PC-3 (cell line): ENCODE data around the gene MSMB. TPM values are rescaled to one million over a fixed set of nuclear protein-coding genes. Genes with fewer than 3 reads are reported as not detected.

Source experiments
- ATAC-seq: fragments of 200-7000 bp; cut with Tn5 transposase; 2 replicates; pipeline ENCODE4 v1.9.1; 2020; ENCODE audit warnings: mild to moderate bottlenecking, moderate library complexity
- BruUV-seq: library from RNA; stranded (reverse); fragments of 400-500 nt; replicated peaks from 2 replicates; lab custom pipeline; 2021; lab: Mats Ljungman, UMichigan
- CTCF ChIA-PET: fragments of 300-600 bp; sonication (Branson Sonifier 250); formaldehyde crosslinking; loops from one replicate; lab custom pipeline; 2022; ENCODE audit warnings: antibody characterized with exemption; lab: Charles Lee
- POLR2A ChIA-PET: fragments of 300-600 bp; sonication (Branson Sonifier 250); formaldehyde crosslinking; loops from one replicate; lab custom pipeline; 2022; ENCODE audit warnings: antibody characterized with exemption; ENCODE audit not compliant: unreplicated experiment; lab: Charles Lee
- DNase-seq: peaks from one replicate; pipeline ENCODE4 v3.0.0-alpha.2; 2015
- H2AFZ ChIP-seq: fragments of 300-600 bp; sonication (generic); 2 replicates; pipeline ENCODE4 v1.6.0; 2016; ENCODE audit warnings: antibody characterized with exemption, low read length
- H3F3A ChIP-seq: fragments of 300-600 bp; sonication (generic); one replicate; pipeline ENCODE4 v1.6.0; 2017; ENCODE audit warnings: antibody characterized with exemption, low read length, control low read depth, mild to moderate bottlenecking; ENCODE audit not compliant: unreplicated experiment
- H3K27ac ChIP-seq: fragments of 300-600 bp; sonication (generic); 2 replicates; pipeline ENCODE4 v1.5.1; 2016; ENCODE audit warnings: mild to moderate bottlenecking, low read length
- H3K27me3 ChIP-seq: fragments of 300-600 bp; sonication (generic); 2 replicates; pipeline ENCODE4 v1.6.1; 2016; ENCODE audit warnings: low read length, mixed read lengths
- H3K36me3 ChIP-seq: fragments of 300-600 bp; sonication (generic); 2 replicates; pipeline ENCODE4 v1.6.1; 2016; ENCODE audit warnings: low read depth, mixed run types, low read length, mixed read lengths
- H3K4me1 ChIP-seq: fragments of 300-600 bp; sonication (generic); 2 replicates; pipeline ENCODE4 v1.5.1; 2016; ENCODE audit warnings: low read length; ENCODE audit not compliant: insufficient read depth
- H3K4me2 ChIP-seq: fragments of 300-600 bp; sonication (generic); 2 replicates; pipeline ENCODE4 v1.6.0; 2016; ENCODE audit warnings: low read length
- H3K4me3 ChIP-seq: fragments of 300-600 bp; sonication (generic); 2 replicates; pipeline ENCODE4 v1.5.1; 2016; ENCODE audit warnings: mild to moderate bottlenecking, low read length, mixed read lengths
- H3K79me2 ChIP-seq: fragments of 300-600 bp; sonication (generic); 2 replicates; pipeline ENCODE4 v1.6.1; 2017; ENCODE audit warnings: low read length, mixed read lengths
- H3K9ac ChIP-seq: fragments of 300-600 bp; sonication (generic); 2 replicates; pipeline ENCODE4 v1.6.0; 2016; ENCODE audit warnings: mild to moderate bottlenecking, low read length
- H3K9me2 ChIP-seq: fragments of 300-600 bp; sonication (generic); replicated peaks from 2 replicates; pipeline ENCODE4 v1.6.1; 2016; ENCODE audit warnings: mixed run types, low read length, mixed read lengths
- H3K9me3 ChIP-seq: fragments of 300-600 bp; sonication (generic); 2 replicates; pipeline ENCODE4 v1.6.1; 2016; ENCODE audit warnings: low read length, mixed read lengths
- H4K20me1 ChIP-seq: fragments of 300-600 bp; sonication (generic); 2 replicates; pipeline ENCODE4 v1.6.1; 2016; ENCODE audit warnings: low read length, mixed read lengths
- EZH2 ChIP-seq: fragments of 300-600 bp; sonication (generic); IDR thresholded peaks from one replicate; pipeline ENCODE4 v1.6.1; 2017; ENCODE audit warnings: antibody characterized with exemption, mild to moderate bottlenecking, low read length; ENCODE audit not compliant: unreplicated experiment
- EZH2phosphoT487 ChIP-seq: fragments of 300-600 bp; sonication (generic); IDR thresholded peaks from 2 replicates; pipeline ENCODE4 v1.6.1; 2018; ENCODE audit warnings: mild to moderate bottlenecking, antibody characterized with exemption, low read length, borderline replicate concordance
- intact Hi-C: fragments of 100-400 bp; cut with micrococcal nuclease; formaldehyde crosslinking; loops from 2 replicates; pipeline ENCODE4 v1.9.0; 2023
- total RNA-seq: library from RNA; depleted of rRNA; stranded (reverse); fragments of >200 nt; gene quantifications from 2 replicates; pipeline ENCODE4 v1.2.3, GENCODE V29; 2014
- TF ChIP-seq, protein P1 (sequence below): fragments of 300-600 bp; sonication (generic); conservative IDR thresholded peaks from 2 replicates; pipeline ENCODE4 v1.5.1; 2017; ENCODE audit warnings: antibody characterized with exemption, low read depth, mild to moderate bottlenecking, low read length

The MSMB gene
- total RNA-seq, 1 experiment from 2014 or later: not detected

DNA sequence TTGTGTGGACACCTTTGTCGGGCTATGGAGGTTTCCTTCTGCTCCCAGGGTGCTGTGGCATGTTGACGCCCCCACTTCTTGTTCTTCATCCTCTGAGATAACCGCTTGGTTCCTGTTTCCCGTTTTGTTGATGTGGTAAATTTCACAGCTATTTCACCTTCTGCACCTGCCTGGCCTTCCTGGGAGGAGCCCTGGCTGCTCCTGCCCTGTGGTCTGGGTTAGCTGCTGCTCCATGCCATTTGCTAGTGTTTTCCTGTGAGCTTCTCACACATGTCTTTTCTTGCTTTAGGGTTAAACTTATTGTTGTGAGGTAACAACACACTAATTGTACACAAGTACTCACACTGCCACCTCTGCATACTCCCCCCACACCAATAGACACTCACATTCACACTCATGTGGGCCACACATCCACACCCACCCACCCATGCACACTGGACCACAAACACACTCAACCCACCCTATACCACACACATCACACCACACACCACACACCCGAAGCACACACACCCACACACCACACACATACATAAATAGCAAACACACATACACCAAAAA, 46.5 kb upstream of the MSMB start:
- intact Hi-C loops: no loop called here
- H3K36me3 ChIP-seq: no peaks in the 10 kb centered on the region
- H3K9ac ChIP-seq: no peak overlapping the region
- ChIA-PET CTCF (no interaction called here), POLR2A (no interaction called here)
- H3K27ac ChIP-seq: no peak overlapping the region
- no peak overlapping the region for H2AFZ ChIP-seq
- no peaks in the 10 kb centered on the region for H3K4me1 ChIP-seq
- H3K9me2 ChIP-seq: no peaks in the 10 kb centered on the region
- no peak overlapping the region for H3K4me2 ChIP-seq
- H3K27me3 ChIP-seq: no peaks in the 10 kb centered on the region
- DNase-seq (no peak), ATAC-seq (no peak)
- no peaks in the 10 kb centered on the region for H3F3A ChIP-seq
- no TSS peak for BruUV-seq
- no peaks in the 10 kb centered on the region for H3K9me3 ChIP-seq
- no peaks in the 10 kb centered on the region for H4K20me1 ChIP-seq
- no peak overlapping the region for H3K4me3 ChIP-seq
- no peak for TF ChIP-seq EZH2
- TF ChIP-seq, protein P1, sequence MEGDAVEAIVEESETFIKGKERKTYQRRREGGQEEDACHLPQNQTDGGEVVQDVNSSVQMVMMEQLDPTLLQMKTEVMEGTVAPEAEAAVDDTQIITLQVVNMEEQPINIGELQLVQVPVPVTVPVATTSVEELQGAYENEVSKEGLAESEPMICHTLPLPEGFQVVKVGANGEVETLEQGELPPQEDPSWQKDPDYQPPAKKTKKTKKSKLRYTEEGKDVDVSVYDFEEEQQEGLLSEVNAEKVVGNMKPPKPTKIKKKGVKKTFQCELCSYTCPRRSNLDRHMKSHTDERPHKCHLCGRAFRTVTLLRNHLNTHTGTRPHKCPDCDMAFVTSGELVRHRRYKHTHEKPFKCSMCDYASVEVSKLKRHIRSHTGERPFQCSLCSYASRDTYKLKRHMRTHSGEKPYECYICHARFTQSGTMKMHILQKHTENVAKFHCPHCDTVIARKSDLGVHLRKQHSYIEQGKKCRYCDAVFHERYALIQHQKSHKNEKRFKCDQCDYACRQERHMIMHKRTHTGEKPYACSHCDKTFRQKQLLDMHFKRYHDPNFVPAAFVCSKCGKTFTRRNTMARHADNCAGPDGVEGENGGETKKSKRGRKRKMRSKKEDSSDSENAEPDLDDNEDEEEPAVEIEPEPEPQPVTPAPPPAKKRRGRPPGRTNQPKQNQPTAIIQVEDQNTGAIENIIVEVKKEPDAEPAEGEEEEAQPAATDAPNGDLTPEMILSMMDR: no peak
- TF ChIP-seq EZH2phosphoT487: no peak
- no peaks in the 10 kb centered on the region for H3K79me2 ChIP-seq

DNA sequence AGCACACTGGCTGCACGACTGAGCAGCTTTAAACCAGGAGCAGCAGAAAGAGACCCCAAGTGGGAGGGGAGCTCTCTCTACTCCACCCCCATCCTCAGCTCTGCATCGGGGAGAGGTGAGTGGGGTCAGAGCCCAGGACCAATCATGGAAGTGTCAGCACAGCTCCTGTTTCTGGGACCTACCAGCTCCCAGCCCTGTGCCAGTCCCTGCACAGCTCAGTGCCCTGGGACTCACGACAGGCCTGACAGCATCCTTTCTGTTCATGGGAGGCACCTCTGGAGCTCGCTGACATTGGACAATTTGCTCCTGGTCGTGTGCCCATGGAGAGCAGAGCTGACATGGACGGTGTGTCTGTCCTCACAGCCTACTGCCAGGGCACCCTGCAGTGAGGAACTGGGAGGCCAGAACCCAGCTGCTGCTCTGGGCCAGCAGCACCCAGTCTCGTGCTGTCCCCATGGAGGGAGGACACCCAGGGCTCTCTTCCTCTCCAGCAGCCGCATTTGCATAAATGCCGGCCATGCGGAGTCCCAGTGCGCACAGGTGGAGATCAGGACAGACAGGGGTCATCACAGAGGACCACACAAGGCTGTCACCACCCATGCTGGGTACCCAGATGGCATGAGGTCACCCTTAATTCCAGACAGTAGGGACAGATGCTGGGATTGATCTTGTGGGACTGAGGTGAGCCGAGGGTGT, 45.9 kb upstream of the MSMB start:
- no peaks in the 10 kb centered on the region for H3F3A ChIP-seq
- no peak overlapping the region for H3K27ac ChIP-seq
- ChIA-PET CTCF (no interaction called here), POLR2A (no interaction called here)
- TF ChIP-seq EZH2phosphoT487: no peak
- no peaks in the 10 kb centered on the region for H3K9me3 ChIP-seq
- BruUV-seq: no TSS peak
- no peak overlapping the region for H2AFZ ChIP-seq
- no peaks in the 10 kb centered on the region for H3K4me1 ChIP-seq
- no peaks in the 10 kb centered on the region for H4K20me1 ChIP-seq
- no peaks in the 10 kb centered on the region for H3K79me2 ChIP-seq
- H3K27me3 ChIP-seq: no peaks in the 10 kb centered on the region
- no peak overlapping the region for H3K9ac ChIP-seq
- H3K4me3 ChIP-seq: no peak overlapping the region
- no peak for DNase-seq
- no peak overlapping the region for H3K4me2 ChIP-seq
- no peaks in the 10 kb centered on the region for H3K36me3 ChIP-seq
- intact Hi-C loops: no loop called here
- H3K9me2 ChIP-seq: no peaks in the 10 kb centered on the region
- no peak for ATAC-seq

GRCh38 chr10:46091080-46091827, 45.2 kb upstream of the MSMB start:
- TF ChIP-seq EZH2phosphoT487: no peak
- no peak for TF ChIP-seq EZH2
- TF ChIP-seq, protein P1: no peak
- H3K4me1 ChIP-seq: no peaks in the 10 kb centered on the region
- H3K9me3 ChIP-seq: no peaks in the 10 kb centered on the region
- H3K27me3 ChIP-seq: no peaks in the 10 kb centered on the region
- DNase-seq: no peak
- POLR2A ChIA-PET: no interaction called here
- no peak overlapping the region for H3K4me2 ChIP-seq
- no peak overlapping the region for H3K9ac ChIP-seq
- H3K79me2 ChIP-seq: no peaks in the 10 kb centered on the region
- BruUV-seq: no TSS peak
- CTCF ChIA-PET: no interaction called here
- no peak overlapping the region for H3K4me3 ChIP-seq
- no peak overlapping the region for H3K27ac ChIP-seq
- intact Hi-C loops: no loop called here
- H3K36me3 ChIP-seq: no peaks in the 10 kb centered on the region
- no peaks in the 10 kb centered on the region for H3K9me2 ChIP-seq
- no peak for ATAC-seq
- no peaks in the 10 kb centered on the region for H3F3A ChIP-seq
- H4K20me1 ChIP-seq: no peaks in the 10 kb centered on the region
- no peak overlapping the region for H2AFZ ChIP-seq
